B cell (primary cell): ENCODE measurements around the gene AMN1. TPM values are rescaled to one million over a fixed set of nuclear protein-coding genes. Genes with fewer than 3 reads are reported as not detected.
A peak's percentile ranks its signal among the peaks of the same experiment; 100 is the strongest.

Experiments
- ATAC-seq: fragments of 200-7000 bp; cut with Tn5 transposase; one replicate; pipeline ENCODE4 v1.10.0; 2021; ENCODE audit warnings: low read depth, mild to moderate bottlenecking, moderate number of reproducible peaks, moderate library complexity
- CTCF ChIA-PET: fragments of 350-600 bp; sonication (Branson Sonifier 250); formaldehyde crosslinking; loops from one replicate; lab custom pipeline; 2021; ENCODE audit warnings: antibody characterized with exemption, inconsistent platforms; lab: Charles Lee
- POLR2A ChIA-PET: fragments of 350-600 bp; sonication (Branson Sonifier 250); formaldehyde crosslinking; loops from one replicate; lab custom pipeline; 2021; ENCODE audit warnings: antibody characterized with exemption; lab: Charles Lee
- DNase-seq: peaks from one replicate; pipeline ENCODE4 v3.0.0; 2013
- H2AFZ ChIP-seq: 2 replicates; pipeline ENCODE4 v1.6.1; 2012; ENCODE audit warnings: mild to moderate bottlenecking, low read depth, low read length; ENCODE audit not compliant: insufficient read depth, poor library complexity, severe bottlenecking
- H3K27ac ChIP-seq, 2 donors: 1 replicate in 1 of 2; 2 replicates in 1 of 2; pipeline ENCODE4 v1.5.1; 2012 to 2013; ENCODE audit warnings: low read length in 2 of 2, mild to moderate bottlenecking in 2 of 2, moderate library complexity in 1 of 2
- H3K27me3 ChIP-seq, 4 experiments: fragments of 200-600 bp in 1 of 4; sonication (generic) in 1 of 4; replicated peaks in 1 of 4; 1 replicate in 2 of 4; 2 replicates in 2 of 4; pipeline versions ENCODE4 v1.6.1 to v1.7.0; 2013 to 2016; ENCODE audit warnings: low read length in 3 of 4, mild to moderate bottlenecking in 2 of 4, mixed read lengths in 1 of 4, moderate library complexity in 1 of 4; ENCODE audit not compliant: insufficient read depth in 4 of 4, control insufficient read depth in 3 of 4; ENCODE audit errors: control extremely low read depth in 1 of 4
- H3K36me3 ChIP-seq, 2 experiments: replicated peaks in 1 of 2; 1 replicate in 1 of 2; 2 replicates in 1 of 2; pipeline versions ENCODE4 v1.6.1 to v1.7.1; 2013; ENCODE audit warnings: low read length in 1 of 2; ENCODE audit not compliant: insufficient read depth in 2 of 2, control insufficient read depth in 1 of 2; ENCODE audit errors: control extremely low read depth in 1 of 2, extremely low read depth in 1 of 2
- H3K4me1 ChIP-seq, 2 donors: fragments of 200-600 bp in 1 of 2; sonication (generic) in 1 of 2; 1 replicate in 1 of 2; 2 replicates in 1 of 2; pipeline versions ENCODE4 v1.5.1 to v1.6.1; 2013 to 2017; ENCODE audit warnings: low read length in 2 of 2; ENCODE audit not compliant: control insufficient read depth in 2 of 2, insufficient read depth in 2 of 2
- H3K4me2 ChIP-seq: replicated peaks from 2 replicates; pipeline ENCODE3; 2012; ENCODE audit warnings: mild to moderate bottlenecking, low read depth, low read length; ENCODE audit not compliant: poor library complexity, severe bottlenecking
- H3K4me3 ChIP-seq, 5 experiments: fragments of 200-600 bp in 1 of 5; sonication (generic) in 1 of 5; 1 replicate in 3 of 5; 2 replicates in 2 of 5; pipeline versions ENCODE4 v1.5.1 to v1.7.0; 2011 to 2016; ENCODE audit warnings: low read length in 4 of 5, mild to moderate bottlenecking in 4 of 5, low read depth in 2 of 5, control low read depth in 1 of 5, moderate library complexity in 1 of 5; ENCODE audit not compliant: insufficient read depth in 1 of 5; ENCODE audit errors: control extremely low read depth in 1 of 5, extremely low read depth in 1 of 5
- H3K79me2 ChIP-seq: fragments of 200-600 bp; sonication (generic); one replicate; pipeline ENCODE4 v1.6.0; 2016; ENCODE audit warnings: low read length; ENCODE audit not compliant: control insufficient read depth, insufficient read depth
- H3K9ac ChIP-seq: fragments of 200-600 bp; sonication (generic); 2 replicates; pipeline ENCODE4 v1.6.1; 2017; ENCODE audit warnings: mild to moderate bottlenecking, low read length, moderate library complexity
- H3K9me3 ChIP-seq, 3 donors: one replicate each; pipeline versions ENCODE4 v1.6.1 to v1.7.1; 2013; ENCODE audit warnings: low read length in 2 of 3; ENCODE audit not compliant: control insufficient read depth in 2 of 3, insufficient read depth in 1 of 3; ENCODE audit errors: control extremely low read depth in 1 of 3
- H4K20me1 ChIP-seq: 2 replicates; pipeline ENCODE4 v1.6.0; 2012; ENCODE audit warnings: mild to moderate bottlenecking, low read length; ENCODE audit not compliant: insufficient read depth, control insufficient read depth, poor library complexity, severe bottlenecking
- H3K27ac Mint-ChIP-seq: one replicate; pipeline ENCODE4 v1.8.0; 2021; ENCODE audit warnings: mixed read lengths
- H3K27me3 Mint-ChIP-seq: one replicate; pipeline ENCODE4 v1.8.0; 2021; ENCODE audit warnings: mixed read lengths
- H3K4me1 Mint-ChIP-seq: one replicate; pipeline ENCODE4 v1.8.0; 2021; ENCODE audit warnings: mixed read lengths
- H3K4me3 Mint-ChIP-seq: one replicate; pipeline ENCODE4 v1.8.0; 2021; ENCODE audit warnings: mixed read lengths
- H3K9me3 Mint-ChIP-seq: one replicate; pipeline ENCODE4 v1.8.0; 2022; ENCODE audit warnings: mixed read lengths; ENCODE audit not compliant: insufficient read depth
- EZH2 ChIP-seq: IDR thresholded peaks from 2 replicates; pipeline ENCODE4 v1.6.1; 2012; ENCODE audit warnings: borderline replicate concordance, low read depth, mild to moderate bottlenecking, moderate library complexity, low read length; ENCODE audit not compliant: insufficient read depth, poor library complexity, severe bottlenecking
- WGBS: methylation state at CpG from one replicate; pipeline ENCODE4 v1.1.5; 2013; ENCODE audit warnings: missing lambda C conversion rate; ENCODE audit not compliant: insufficient coverage; 5-methylcytosine and 5-hydroxymethylcytosine counted together
- intact Hi-C: fragments of 100-400 bp; cut with micrococcal nuclease; formaldehyde crosslinking; loops from one replicate; pipeline ENCODE4 v1.10.0; 2022
- polyA plus RNA-seq: library from polyadenylated mRNA; depleted of rRNA; stranded (reverse); fragments of >200 nt; gene quantifications from 2 replicates; pipeline ENCODE4 v1.2.3, GENCODE V29; 2012
- total RNA-seq, 2 donors: library from RNA; stranded (reverse); fragments of 120-200 nt in 1 of 2; gene quantifications; 1 replicate in 1 of 2; 2 replicates in 1 of 2; pipeline versions ENCODE4 v1.2.3 to v1.2.4, GENCODE V29; 2013 to 2022
- TF ChIP-seq, protein P1 (sequence below): fragments of 200-600 bp; IDR thresholded peaks from one replicate; pipeline ENCODE4 v1.8.0; 2022; ENCODE audit warnings: antibody characterized with exemption, mild to moderate bottlenecking

AMN1 gene
- total and polyA plus RNA-seq, 2 donors (not counting 1 experiment from before 2014, with no cell fraction given): 32.6 to 32.7 TPM

DNA sequence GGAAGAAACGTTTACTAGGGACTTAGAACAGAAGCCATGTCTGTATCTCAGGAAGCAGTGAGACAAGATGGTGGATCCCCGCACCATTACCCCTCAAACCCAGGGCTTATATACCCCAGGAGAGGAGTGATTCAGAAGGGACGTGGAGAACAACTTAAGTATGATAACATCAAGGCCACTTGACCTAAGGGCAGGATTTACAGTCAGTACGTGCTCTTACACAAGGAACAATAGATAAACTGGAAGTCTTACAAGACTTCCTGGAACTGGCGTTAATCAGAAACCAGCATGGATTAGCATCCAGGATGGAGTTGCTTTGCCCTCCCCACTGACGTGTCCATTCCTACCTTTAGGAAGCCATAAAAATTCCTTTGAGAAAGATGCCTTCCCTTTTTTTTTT, 77.9 kb downstream of the AMN1 start:
- ChIA-PET CTCF (interaction anchor here (0.7 to 3.8 kb wide), 3 partner anchors 31 to 249 kb away, joined by 3 to 58 read pairs (median 3); no protein-coding TSS in a partner anchor), POLR2A (interaction anchor here (0.7 kb wide), 1 partner anchor 330 kb away, joined by 4 read pairs; no protein-coding TSS in a partner anchor)
- H3K4me1 ChIP-seq: peaks cover 15 to 27% of the 10 kb centered on the region in 2 donors
- no peaks in the 10 kb centered on the region for H3K9me3 ChIP-seq
- no peak for DNase-seq
- H3K27ac ChIP-seq: no peak overlapping the region
- no peak for ATAC-seq
- H3K79me2 ChIP-seq: no peaks in the 10 kb centered on the region
- no peak overlapping the region for H3K4me2 ChIP-seq
- no peaks in the 10 kb centered on the region for H3K27me3 ChIP-seq
- 100% methylated on average over 2 of the region's 6 CpGs for WGBS
- Mint-ChIP-seq H3K27ac (peak overlapping the region; percentile 13), H3K4me3 (no peak overlapping the region), H3K4me1 (peaks cover 29% of the 10 kb centered on the region), H3K9me3 (no peaks in the 10 kb centered on the region), H3K27me3 (no peaks in the 10 kb centered on the region)
- no peak overlapping the region for H3K9ac ChIP-seq
- H4K20me1 ChIP-seq: no peaks in the 10 kb centered on the region
- no peak for TF ChIP-seq EZH2
- intact Hi-C loops: loop anchor here (5.0 to 10.0 kb wide), 2 partner anchors 806 to 896 kb away; partner anchors contain the start of gene CAPRIN2
- no peak overlapping the region for H3K4me3 ChIP-seq
- no peak overlapping the region for H2AFZ ChIP-seq
- no peaks in the 10 kb centered on the region for H3K36me3 ChIP-seq

DNA sequence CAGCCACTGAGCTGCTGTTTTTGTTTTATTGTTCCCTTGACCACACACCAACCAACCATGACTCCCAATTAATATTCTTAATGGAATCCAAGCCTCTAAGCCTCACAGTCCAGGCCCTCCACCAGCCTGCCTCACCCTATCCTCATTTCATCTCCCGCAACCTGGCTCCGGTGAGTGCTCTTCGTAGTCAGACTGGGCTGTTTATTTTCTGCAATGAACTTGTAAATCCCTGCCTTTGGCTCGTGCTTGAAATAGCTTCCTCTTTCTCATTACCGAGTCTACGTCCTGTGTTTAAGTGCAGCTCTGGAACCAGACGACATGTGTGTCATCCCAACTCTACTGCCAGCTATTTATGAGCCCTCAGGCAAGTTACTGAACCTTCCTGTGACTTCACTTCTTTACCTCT, 81.7 kb downstream of the AMN1 start:
- peak overlapping the region; percentile 56 for H3K4me2 ChIP-seq
- ChIA-PET POLR2A (interaction anchor here (0.6 kb wide), 2 partner anchors 180 to 221 kb away, joined by 3 to 5 read pairs; no protein-coding TSS in a partner anchor), CTCF (interaction anchor here (0.9 to 4.3 kb wide), 9 partner anchors 9 to 666 kb away, joined by 3 to 28 read pairs (median 4); no protein-coding TSS in a partner anchor)
- TF ChIP-seq, protein P1, sequence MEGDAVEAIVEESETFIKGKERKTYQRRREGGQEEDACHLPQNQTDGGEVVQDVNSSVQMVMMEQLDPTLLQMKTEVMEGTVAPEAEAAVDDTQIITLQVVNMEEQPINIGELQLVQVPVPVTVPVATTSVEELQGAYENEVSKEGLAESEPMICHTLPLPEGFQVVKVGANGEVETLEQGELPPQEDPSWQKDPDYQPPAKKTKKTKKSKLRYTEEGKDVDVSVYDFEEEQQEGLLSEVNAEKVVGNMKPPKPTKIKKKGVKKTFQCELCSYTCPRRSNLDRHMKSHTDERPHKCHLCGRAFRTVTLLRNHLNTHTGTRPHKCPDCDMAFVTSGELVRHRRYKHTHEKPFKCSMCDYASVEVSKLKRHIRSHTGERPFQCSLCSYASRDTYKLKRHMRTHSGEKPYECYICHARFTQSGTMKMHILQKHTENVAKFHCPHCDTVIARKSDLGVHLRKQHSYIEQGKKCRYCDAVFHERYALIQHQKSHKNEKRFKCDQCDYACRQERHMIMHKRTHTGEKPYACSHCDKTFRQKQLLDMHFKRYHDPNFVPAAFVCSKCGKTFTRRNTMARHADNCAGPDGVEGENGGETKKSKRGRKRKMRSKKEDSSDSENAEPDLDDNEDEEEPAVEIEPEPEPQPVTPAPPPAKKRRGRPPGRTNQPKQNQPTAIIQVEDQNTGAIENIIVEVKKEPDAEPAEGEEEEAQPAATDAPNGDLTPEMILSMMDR: no peak
- no peak for TF ChIP-seq EZH2
- no peak overlapping the region for H3K27ac ChIP-seq
- no peaks in the 10 kb centered on the region for H3K79me2 ChIP-seq
- H3K4me3 Mint-ChIP-seq: peak overlapping the region; percentile 24
- peak overlapping the region; percentile 63 for H2AFZ ChIP-seq
- intact Hi-C loops: no loop called here
- no peaks in the 10 kb centered on the region for H3K9me3 Mint-ChIP-seq
- H3K9ac ChIP-seq: no peak overlapping the region
- H3K27me3 Mint-ChIP-seq: no peaks in the 10 kb centered on the region
- WGBS: 35% methylated on average over 6 of the region's 7 CpGs
- ATAC-seq: peak; percentile 28
- H3K4me3 ChIP-seq: no peak overlapping the region
- no peaks in the 10 kb centered on the region for H4K20me1 ChIP-seq
- H3K27me3 ChIP-seq: no peaks in the 10 kb centered on the region
- peaks cover 21 to 22% of the 10 kb centered on the region in 2 donors for H3K4me1 ChIP-seq
- peaks cover 29% of the 10 kb centered on the region for H3K4me1 Mint-ChIP-seq
- H3K27ac Mint-ChIP-seq: peak overlapping the region; percentile 38
- H3K36me3 ChIP-seq: no peaks in the 10 kb centered on the region
- H3K9me3 ChIP-seq: no peaks in the 10 kb centered on the region
- DNase-seq: peak; percentile 44
